Measurements from ENCODE around the gene QRFP.

DNA sequence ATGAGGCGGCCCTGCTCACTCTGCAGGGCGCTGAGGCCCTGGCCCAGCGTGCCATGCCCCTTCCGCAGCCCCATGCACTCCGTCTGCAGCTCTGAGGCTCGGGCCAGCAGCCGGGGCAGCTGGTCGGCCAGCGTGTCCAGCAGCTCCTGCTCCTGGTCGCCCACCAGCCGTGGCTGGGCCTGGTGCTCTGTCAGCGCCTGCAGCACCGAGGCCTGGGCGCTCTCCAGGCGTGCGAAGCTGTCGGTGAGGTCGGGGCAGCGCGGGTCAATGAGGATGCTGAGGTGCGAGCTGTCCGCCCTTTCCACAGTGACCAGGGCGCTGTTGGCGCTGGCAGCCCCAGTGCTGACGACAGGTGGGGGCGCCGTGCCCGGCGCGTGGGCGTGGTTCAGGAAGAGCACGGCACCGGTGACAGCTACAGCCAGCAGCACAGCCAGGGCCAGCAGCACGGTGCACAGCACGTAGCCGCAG lies 33.0 kb upstream of the QRFP start:
- TF ChIP-seq EP300 (IDR thresholded peaks at IDR 0.05; ENCODE audit: borderline replicate concordance in 1 of 2, low read depth in 2 of 2, low read length in 2 of 2) = no peak
- no peak for TF ChIP-seq POLR2AphosphoS5 (IDR thresholded peaks at IDR 0.05; ENCODE audit: low read depth, low read length)
- no peak for TF ChIP-seq RAD21 (IDR thresholded peaks at IDR 0.05 in 1 of 2, conservative IDR thresholded peaks at IDR 0.05 in 1 of 2; ENCODE audit: low read depth in 2 of 2, low read length in 2 of 2)

All from H1 (cell line).